Measurements from ENCODE around the gene DHX16. TPM values are rescaled to one million over a fixed set of nuclear protein-coding genes. Genes with fewer than 3 reads are reported as not detected.

DHX16 gene
- total and polyA plus RNA-seq, 9 of the 15 experiments (the other 6 are each of a cell fraction or from before 2014, with no cell fraction given): 14.6 to 66.1 (median 47.5) TPM

GRCh38 chr6:30682143-30683117 lies 9.6 kb upstream of the DHX16 start (continued):
- TF ChIP-seq ZBTB40 (IDR thresholded peaks at IDR 0.05): peak; percentile 94
- no peak for TF ChIP-seq ZBTB40 (CRISPR knock-in tag; IDR thresholded peaks at IDR 0.05)
- TF ChIP-seq ZNF699 (CRISPR knock-in tag; IDR thresholded peaks at IDR 0.05; ENCODE audit: insufficient replicate concordance): no peak
- 0 out of 2 replicates have a peak, but pooled peaks have one; percentile 12 for TF ChIP-seq ILK (tag; IDR thresholded peaks at IDR 0.05; ENCODE audit: borderline replicate concordance, low read depth)
- peak; percentile 28; the same call in 1 of the 2 replicates for TF ChIP-seq NFE2 (IDR thresholded peaks at IDR 0.05; ENCODE audit: low read depth)
- TF ChIP-seq EP300 (IDR thresholded peaks at IDR 0.05; ENCODE audit: low read length): peak; percentile 49
- no peak for TF ChIP-seq GABPB2 (CRISPR knock-in tag; conservative IDR thresholded peaks at IDR 0.05)
- TF ChIP-seq PKNOX1 (IDR thresholded peaks at IDR 0.05): peak; percentile 65; the same call in 1 of the 2 replicates
- TF ChIP-seq TAL1 (IDR thresholded peaks at IDR 0.05): no peak
- no peak for TF ChIP-seq HMBOX1 (IDR thresholded peaks at IDR 0.05)
- TF ChIP-seq RBBP5 (IDR thresholded peaks at IDR 0.05; ENCODE audit: borderline replicate concordance, insufficient read depth, low read length, poor library complexity, severe bottlenecking): peak; percentile 76
- peak; percentile 80 for TF ChIP-seq DNMT1 (IDR thresholded peaks at IDR 0.05)
- no peak for TF ChIP-seq RBM34 (IDR thresholded peaks at IDR 0.05; ENCODE audit: borderline replicate concordance, insufficient read depth, low read length)

All from K562 (cell line).